Right lobe of liver (tissue), 4 donors: ENCODE results near the gene VAV3.

ENCODE experiments used
- POLR2A ChIP-seq: fragments of 450-650 bp; IDR thresholded peaks from one replicate; pipeline ENCODE4 v1.6.1; 2017; ENCODE audit warnings: antibody characterized with exemption, mild to moderate bottlenecking
- TF ChIP-seq, protein P1 (sequence below), 4 donors: fragments of 200-600 bp in 3 of 4; fragments of 450-650 bp in 1 of 4; IDR thresholded peaks; one replicate each; pipeline versions ENCODE4 v1.5.1 to v1.8.0; 2016 to 2022; ENCODE audit warnings: antibody characterized with exemption in 4 of 4, mild to moderate bottlenecking in 2 of 4
- donor health status: DM: no; HTN: no; CAD: no.
- donor health status: DM: no; HTN: no; CAD: no.
- donor health status: DM: no; HTN: yes; CAD: no.

DNA sequence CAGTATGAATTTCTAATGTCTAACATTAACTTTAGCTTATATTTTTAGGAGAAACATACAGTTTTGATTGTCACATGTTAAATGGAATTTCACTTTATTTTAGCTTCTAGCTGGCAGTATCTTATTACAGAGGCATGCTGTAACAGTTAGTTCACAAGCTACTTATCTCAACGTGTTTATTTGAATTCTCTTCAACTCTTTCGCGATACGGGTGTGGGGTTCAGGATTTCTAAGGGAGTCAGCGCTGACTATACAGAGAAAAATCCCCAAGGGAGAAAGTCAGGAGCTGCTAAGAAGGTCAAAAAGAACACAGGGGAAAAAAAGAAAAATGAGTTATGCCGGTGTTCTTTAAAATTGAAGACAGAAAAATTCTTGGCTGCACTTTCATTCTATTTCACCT, 296.2 kb downstream of the VAV3 start:
- TF ChIP-seq, protein P1, sequence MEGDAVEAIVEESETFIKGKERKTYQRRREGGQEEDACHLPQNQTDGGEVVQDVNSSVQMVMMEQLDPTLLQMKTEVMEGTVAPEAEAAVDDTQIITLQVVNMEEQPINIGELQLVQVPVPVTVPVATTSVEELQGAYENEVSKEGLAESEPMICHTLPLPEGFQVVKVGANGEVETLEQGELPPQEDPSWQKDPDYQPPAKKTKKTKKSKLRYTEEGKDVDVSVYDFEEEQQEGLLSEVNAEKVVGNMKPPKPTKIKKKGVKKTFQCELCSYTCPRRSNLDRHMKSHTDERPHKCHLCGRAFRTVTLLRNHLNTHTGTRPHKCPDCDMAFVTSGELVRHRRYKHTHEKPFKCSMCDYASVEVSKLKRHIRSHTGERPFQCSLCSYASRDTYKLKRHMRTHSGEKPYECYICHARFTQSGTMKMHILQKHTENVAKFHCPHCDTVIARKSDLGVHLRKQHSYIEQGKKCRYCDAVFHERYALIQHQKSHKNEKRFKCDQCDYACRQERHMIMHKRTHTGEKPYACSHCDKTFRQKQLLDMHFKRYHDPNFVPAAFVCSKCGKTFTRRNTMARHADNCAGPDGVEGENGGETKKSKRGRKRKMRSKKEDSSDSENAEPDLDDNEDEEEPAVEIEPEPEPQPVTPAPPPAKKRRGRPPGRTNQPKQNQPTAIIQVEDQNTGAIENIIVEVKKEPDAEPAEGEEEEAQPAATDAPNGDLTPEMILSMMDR (IDR thresholded peaks at IDR 0.05) = no peak
- TF ChIP-seq POLR2A = no peak
